ENCODE results near the gene PTMS.

Gene PTMS

DNA sequence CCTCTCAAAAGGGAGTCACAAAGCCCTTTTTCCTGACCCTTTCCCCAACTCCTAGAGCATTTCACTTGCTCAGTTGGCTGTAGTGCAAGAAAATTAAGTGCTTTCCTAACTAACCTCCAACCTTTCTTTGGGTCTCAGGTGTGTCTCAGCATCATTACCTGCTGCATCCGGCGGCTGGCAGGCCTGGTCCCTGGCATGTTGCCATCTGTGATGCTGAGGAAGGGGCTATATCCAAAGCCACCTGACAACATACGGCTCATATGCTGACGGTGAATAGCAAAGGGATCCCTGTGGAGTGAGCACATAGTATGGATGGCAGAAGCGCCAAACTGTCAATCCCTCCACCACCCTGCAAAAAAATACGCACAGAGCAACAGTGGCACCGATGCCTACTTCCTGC is 14.4 kb upstream of the PTMS start:
- CTCF ChIA-PET = interaction anchor here (1.1 to 2.4 kb wide), 4 partner anchors 8 to 84 kb away, joined by 3 to 9 read pairs (median 4); no protein-coding TSS in a partner anchor

DNA sequence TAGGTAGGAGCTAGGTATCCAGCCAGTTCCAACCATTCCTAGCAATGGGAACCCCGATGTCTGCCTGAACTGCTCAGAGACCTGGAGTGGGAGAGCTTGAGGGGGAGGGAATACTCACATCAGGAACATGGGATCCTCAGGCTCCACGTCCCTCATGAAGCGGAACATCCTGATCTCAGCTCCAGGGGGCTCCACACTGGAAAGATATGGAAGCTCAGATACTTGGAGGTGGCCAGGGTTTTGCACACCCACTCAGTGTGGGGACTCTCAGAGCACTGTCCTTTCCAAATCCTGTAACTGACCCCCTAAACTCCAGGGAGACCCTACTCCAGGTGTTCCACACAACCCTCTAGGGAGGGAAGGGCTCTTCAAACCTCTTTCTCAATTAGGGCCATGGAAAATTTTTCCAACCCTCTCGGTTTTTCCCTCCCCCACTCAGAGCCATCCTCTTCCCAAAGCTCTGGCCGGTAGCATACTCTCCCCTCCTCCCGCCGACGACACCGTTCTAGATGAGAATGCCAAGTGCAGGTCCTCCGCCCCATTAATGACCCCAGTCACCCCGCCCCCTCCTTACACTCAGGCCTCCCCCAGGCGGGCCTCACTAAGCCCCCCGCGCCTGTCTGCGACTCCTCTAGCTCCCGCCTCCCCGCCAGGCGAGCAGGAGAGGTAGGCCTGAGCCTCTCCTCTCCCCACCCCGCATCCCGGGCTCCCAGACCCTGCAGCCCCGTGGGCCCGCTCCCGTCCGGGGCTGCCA is 13.8 kb upstream of the PTMS start:
- DNase-seq (ENCODE audit: low spot score) = peak; percentile 48
- H3K27ac ChIP-seq = peak overlapping the region; percentile 91
- TF ChIP-seq, protein P1, sequence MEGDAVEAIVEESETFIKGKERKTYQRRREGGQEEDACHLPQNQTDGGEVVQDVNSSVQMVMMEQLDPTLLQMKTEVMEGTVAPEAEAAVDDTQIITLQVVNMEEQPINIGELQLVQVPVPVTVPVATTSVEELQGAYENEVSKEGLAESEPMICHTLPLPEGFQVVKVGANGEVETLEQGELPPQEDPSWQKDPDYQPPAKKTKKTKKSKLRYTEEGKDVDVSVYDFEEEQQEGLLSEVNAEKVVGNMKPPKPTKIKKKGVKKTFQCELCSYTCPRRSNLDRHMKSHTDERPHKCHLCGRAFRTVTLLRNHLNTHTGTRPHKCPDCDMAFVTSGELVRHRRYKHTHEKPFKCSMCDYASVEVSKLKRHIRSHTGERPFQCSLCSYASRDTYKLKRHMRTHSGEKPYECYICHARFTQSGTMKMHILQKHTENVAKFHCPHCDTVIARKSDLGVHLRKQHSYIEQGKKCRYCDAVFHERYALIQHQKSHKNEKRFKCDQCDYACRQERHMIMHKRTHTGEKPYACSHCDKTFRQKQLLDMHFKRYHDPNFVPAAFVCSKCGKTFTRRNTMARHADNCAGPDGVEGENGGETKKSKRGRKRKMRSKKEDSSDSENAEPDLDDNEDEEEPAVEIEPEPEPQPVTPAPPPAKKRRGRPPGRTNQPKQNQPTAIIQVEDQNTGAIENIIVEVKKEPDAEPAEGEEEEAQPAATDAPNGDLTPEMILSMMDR (conservative IDR thresholded peaks at IDR 0.05; ENCODE audit: low read depth) = no peak; the same call in 1 of the 2 replicates

More for the DNA sequence above, 14.4 kb upstream of the PTMS start:
- DNase-seq (ENCODE audit: low spot score) = no peak
- POLR2A ChIA-PET (ENCODE audit: low non-redundant PET) = interaction anchor here (1.2 to 1.9 kb wide), 2 partner anchors 14 to 100 kb away, joined by 3 to 11 read pairs; partner anchors contain the start of genes PTMS and USP5
- TF ChIP-seq, protein P1 (conservative IDR thresholded peaks at IDR 0.05; ENCODE audit: low read depth) = no peak
- peak overlapping the region; percentile 91 for H3K27ac ChIP-seq

DNA sequence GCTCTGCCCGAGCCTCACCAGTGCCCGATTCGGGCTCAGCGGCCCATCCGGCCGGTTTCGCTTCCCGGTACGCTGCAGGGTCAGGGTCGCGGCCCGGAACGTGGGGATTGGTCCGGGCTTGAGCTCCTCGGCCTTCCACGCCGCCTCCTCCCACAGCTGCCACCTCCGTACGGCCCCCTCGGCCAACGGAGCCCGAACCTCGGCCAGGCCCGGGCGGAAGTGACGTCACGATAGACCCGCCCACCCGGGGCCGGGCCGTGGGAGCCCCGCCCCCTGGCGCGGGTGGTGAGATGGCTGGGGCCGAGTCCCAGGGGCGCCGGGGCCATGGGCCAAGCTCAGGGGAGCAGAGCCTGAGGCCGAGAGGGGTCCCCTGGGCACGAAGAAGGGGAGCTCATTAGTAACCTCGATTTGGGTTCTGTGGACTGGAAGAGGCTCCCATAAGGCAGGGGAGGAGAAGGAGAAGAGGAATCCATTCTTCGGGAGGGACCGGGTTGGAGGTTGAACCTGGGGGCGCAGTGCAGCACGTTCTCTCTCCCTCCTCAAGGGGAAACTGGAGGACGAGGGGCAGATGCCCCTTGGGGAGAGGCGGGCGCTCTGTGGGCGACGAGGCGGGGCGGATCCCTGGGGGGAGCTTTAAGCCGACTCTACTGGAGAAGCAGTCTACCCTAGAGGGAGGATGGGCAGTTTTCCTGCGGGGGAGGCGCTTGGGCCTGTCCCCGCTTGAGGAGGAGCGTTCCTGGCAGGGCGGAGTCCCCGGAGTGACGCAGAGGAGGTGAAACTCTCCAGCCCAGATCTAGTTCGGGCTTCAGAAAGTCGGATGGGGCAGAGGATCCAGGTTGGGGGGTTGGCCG is 13.0 kb upstream of the PTMS start, which contains the start of gene MLF2:
Gene MLF2 (minus strand): TSS at position 221 of the 851 bp plus-strand sequence. CDS start 807 bp downstream, outside the sequence.
- DNase-seq (ENCODE audit: low spot score) = peak; percentile 99
- H3K27ac ChIP-seq = peak within 1 kb of the TSS; percentile 91
- TF ChIP-seq, protein P1 (conservative IDR thresholded peaks at IDR 0.05; ENCODE audit: low read depth) = peak; percentile 74
- POLR2A ChIA-PET (ENCODE audit: low non-redundant PET) = interaction anchor here (0.5 to 1.9 kb wide), 9 partner anchors 8 to 99 kb away, joined by 3 to 11 read pairs (median 3); partner anchors contain the start of genes GPR162, PTMS and USP5
- CTCF ChIA-PET = interaction anchor here (0.5 to 2.5 kb wide), 22 partner anchors 10 to 793 kb away, joined by 3 to 27 read pairs (median 4); partner anchors contain the start of genes COPS7A and PTMS

More for the DNA sequence above, 13.8 kb upstream of the PTMS start:
- ChIA-PET POLR2A (ENCODE audit: low non-redundant PET) (interaction anchor here (0.5 to 1.9 kb wide), 4 partner anchors 14 to 100 kb away, joined by 3 to 11 read pairs (median 4); partner anchors contain the start of genes GPR162, PTMS and USP5), CTCF (interaction anchor here (0.8 to 2.5 kb wide), 9 partner anchors 9 to 139 kb away, joined by 3 to 27 read pairs (median 4); partner anchors contain the start of genes COPS7A and PTMS)

DNA sequence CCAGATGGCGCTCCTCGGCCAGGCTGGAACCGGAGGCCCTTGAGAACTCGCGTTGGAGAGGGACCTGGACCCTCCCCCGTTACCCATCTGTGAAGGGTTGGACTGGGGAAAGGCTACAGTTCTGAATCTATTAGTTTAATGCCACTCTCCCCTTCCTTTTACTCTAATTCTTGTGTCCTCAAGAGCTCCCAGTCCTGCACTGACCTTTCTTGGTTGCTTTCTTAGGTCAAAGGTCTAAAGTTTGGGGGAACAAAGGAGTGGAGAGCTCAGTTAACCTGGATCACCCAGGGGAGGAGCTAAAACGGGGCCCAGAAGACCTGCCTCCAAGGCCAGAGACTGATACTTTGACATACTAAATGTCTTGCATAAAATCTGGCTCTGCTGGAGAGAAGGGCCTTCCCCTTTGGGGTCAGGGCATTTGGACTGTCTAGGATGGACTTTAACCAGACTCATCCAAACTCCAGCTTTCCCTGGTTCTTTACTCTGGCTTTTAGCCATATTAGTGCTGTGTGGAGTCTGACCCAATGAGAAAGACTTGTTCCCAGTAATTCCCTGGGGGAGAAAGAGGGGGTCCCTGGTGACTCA is 12.3 kb upstream of the PTMS start:
- CTCF ChIA-PET = interaction anchor here (0.6 to 2.5 kb wide), 16 partner anchors 10 to 794 kb away, joined by 3 to 27 read pairs (median 4); partner anchors contain the start of genes LAG3, P3H3 and PTMS
- H3K27ac ChIP-seq = peak overlapping the region; percentile 91
- TF ChIP-seq, protein P1 (conservative IDR thresholded peaks at IDR 0.05; ENCODE audit: low read depth) = peak; percentile 40

DNA sequence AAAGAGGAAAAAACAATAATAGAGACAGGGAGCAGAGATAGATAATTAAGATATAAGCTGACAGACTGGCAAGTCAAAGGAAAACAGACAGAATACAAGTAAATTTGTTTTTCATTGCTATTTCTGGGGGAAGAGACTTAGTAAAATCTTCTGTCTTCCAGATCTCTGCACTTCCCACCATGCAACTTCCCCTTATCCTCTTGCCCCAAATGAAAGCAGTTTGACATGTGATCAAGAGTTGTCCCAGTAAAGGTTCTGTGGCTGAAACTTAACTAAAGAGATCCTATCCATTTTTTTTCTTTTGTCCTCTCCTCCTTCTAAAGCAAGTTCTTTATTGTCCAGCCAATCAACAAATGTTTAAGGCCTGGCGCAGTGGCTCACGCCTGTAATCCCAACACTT is 11.8 kb upstream of the PTMS start:
- H3K27ac ChIP-seq = 0 out of 2 replicates have a peak overlapping the region, but pooled peaks have one; percentile 12
- no peak for DNase-seq (ENCODE audit: low spot score)
- ChIA-PET CTCF (interaction anchor here (0.8 to 2.5 kb wide), 11 partner anchors 9 to 81 kb away, joined by 3 to 27 read pairs (median 5); partner anchors contain the start of genes LAG3, P3H3 and PTMS), POLR2A (ENCODE audit: low non-redundant PET) (no interaction called here)
- TF ChIP-seq, protein P1 (conservative IDR thresholded peaks at IDR 0.05; ENCODE audit: low read depth) = no peak

More for the DNA sequence above, 12.3 kb upstream of the PTMS start:
- POLR2A ChIA-PET (ENCODE audit: low non-redundant PET) = interaction anchor here (0.8 to 1.9 kb wide), 5 partner anchors 9 to 18 kb away, joined by 3 to 11 read pairs (median 3); partner anchors contain the start of gene PTMS
- DNase-seq (ENCODE audit: low spot score) = no peak
